ENCODE measurements around the gene SLC37A1.
A peak's percentile ranks its signal among the peaks of the same experiment; 100 is the strongest.

Gene SLC37A1

GRCh38 chr21:42476388-42477331 is 37.0 kb upstream of the SLC37A1 start:
- Histone ChIP-seq H3K27me3 (ENCODE audit: insufficient read depth, low read depth, severe bottlenecking) (no peaks in the 10 kb centered on the region), H3K9me3 (ENCODE audit: severe bottlenecking) (no peaks in the 10 kb centered on the region), H3K36me3 (no peaks in the 10 kb centered on the region), H3K4me3 (ENCODE audit: low read depth, low read length) (no peak overlapping the region), H3K27ac (no peak overlapping the region)
- TF ChIP-seq, protein P1, sequence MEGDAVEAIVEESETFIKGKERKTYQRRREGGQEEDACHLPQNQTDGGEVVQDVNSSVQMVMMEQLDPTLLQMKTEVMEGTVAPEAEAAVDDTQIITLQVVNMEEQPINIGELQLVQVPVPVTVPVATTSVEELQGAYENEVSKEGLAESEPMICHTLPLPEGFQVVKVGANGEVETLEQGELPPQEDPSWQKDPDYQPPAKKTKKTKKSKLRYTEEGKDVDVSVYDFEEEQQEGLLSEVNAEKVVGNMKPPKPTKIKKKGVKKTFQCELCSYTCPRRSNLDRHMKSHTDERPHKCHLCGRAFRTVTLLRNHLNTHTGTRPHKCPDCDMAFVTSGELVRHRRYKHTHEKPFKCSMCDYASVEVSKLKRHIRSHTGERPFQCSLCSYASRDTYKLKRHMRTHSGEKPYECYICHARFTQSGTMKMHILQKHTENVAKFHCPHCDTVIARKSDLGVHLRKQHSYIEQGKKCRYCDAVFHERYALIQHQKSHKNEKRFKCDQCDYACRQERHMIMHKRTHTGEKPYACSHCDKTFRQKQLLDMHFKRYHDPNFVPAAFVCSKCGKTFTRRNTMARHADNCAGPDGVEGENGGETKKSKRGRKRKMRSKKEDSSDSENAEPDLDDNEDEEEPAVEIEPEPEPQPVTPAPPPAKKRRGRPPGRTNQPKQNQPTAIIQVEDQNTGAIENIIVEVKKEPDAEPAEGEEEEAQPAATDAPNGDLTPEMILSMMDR (IDR thresholded peaks at IDR 0.05; ENCODE audit: low read depth, low read length): no peak
- peak; percentile 4 for DNase-seq

GRCh38 chr21:42478504-42478903 is 35.1 kb upstream of the SLC37A1 start:
- DNase-seq: no peak
- Histone ChIP-seq H3K27me3 (ENCODE audit: insufficient read depth, low read depth, severe bottlenecking) (no peaks in the 10 kb centered on the region), H3K36me3 (no peaks in the 10 kb centered on the region), H3K4me3 (ENCODE audit: low read depth, low read length) (no peak overlapping the region), H3K27ac (no peak overlapping the region), H3K9me3 (ENCODE audit: severe bottlenecking) (no peaks in the 10 kb centered on the region)
- TF ChIP-seq, protein P1 (IDR thresholded peaks at IDR 0.05; ENCODE audit: low read depth, low read length): no peak

- TF ChIP-seq, protein P1 (IDR thresholded peaks at IDR 0.05; ENCODE audit: low read depth, low read length): no peak
- Histone ChIP-seq H3K4me3 (ENCODE audit: low read depth, low read length) (no peak overlapping the region), H3K27me3 (ENCODE audit: insufficient read depth, low read depth, severe bottlenecking) (no peaks in the 10 kb centered on the region), H3K27ac (no peak overlapping the region), H3K36me3 (no peaks in the 10 kb centered on the region), H3K9me3 (ENCODE audit: severe bottlenecking) (no peaks in the 10 kb centered on the region)
- DNase-seq: no peak
Observed at GRCh38 chr21:42479582-42479981, 34.1 kb upstream of the SLC37A1 start.

DNA sequence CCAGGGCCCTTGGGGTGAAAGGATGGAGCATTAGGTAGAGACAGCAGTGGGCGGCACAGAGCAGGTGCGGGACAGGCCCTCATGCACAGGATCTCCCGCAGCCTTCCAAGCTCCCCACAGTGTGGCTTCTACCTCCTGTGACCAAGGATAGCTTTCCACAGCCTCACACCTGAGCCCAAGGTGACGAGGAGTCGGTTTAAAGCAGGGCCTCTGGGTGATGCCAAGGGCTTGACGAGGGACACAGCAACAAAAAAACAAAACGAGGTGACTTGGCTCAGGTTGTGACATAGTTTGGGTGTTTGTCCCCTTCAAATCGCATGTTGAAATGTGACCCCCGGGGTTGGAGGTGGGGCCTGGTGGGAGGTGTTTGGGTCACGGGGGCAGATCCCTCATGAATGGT is 32.9 kb upstream of the SLC37A1 start:
- DNase-seq: no peak
- Histone ChIP-seq H3K27ac (no peak overlapping the region), H3K4me3 (ENCODE audit: low read depth, low read length) (no peak overlapping the region), H3K27me3 (ENCODE audit: insufficient read depth, low read depth, severe bottlenecking) (no peaks in the 10 kb centered on the region), H3K36me3 (no peaks in the 10 kb centered on the region), H3K9me3 (ENCODE audit: severe bottlenecking) (no peaks in the 10 kb centered on the region)
- TF ChIP-seq, protein P1 (IDR thresholded peaks at IDR 0.05; ENCODE audit: low read depth, low read length): no peak

DNA sequence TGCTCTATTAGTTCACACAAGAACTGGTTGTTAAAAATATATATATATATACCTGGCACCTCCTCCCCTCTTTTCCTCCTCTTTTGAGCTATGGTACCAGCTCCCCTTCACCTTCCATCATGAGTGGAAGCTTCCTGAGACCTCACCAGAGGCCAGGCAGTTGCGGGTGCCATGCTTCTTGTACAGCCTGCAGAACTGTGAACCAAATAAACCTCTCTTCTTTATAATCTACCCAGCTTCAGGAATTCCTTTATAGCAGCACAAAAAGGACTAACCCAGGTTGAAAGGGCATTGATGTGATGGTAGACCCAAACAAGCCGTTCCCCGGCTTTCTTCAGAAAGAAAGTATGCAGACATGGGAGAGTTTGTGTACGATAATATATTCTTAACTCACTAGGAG is 32.5 kb upstream of the SLC37A1 start:
- no peaks in the 10 kb centered on the region for H3K36me3 ChIP-seq
- TF ChIP-seq, protein P1 (IDR thresholded peaks at IDR 0.05; ENCODE audit: low read depth, low read length): no peak
- no peak overlapping the region for H3K4me3 ChIP-seq (ENCODE audit: low read depth, low read length)
- no peak overlapping the region for H3K27ac ChIP-seq
- H3K27me3 ChIP-seq (ENCODE audit: insufficient read depth, low read depth, severe bottlenecking): no peaks in the 10 kb centered on the region
- no peaks in the 10 kb centered on the region for H3K9me3 ChIP-seq (ENCODE audit: severe bottlenecking)
- DNase-seq: no peak
